K562 (cell line): ENCODE results near the gene ZFTA. TPM values are rescaled to one million over a fixed set of nuclear protein-coding genes. Genes with fewer than 3 reads are reported as not detected.

Experiments used
- ATAC-seq: fragments of 200-7000 bp; cut with Tn5 transposase; 3 replicates; pipeline ENCODE4 v1.9.1; 2020; ENCODE audit warnings: moderate library complexity
- BruUV-seq: library from RNA; stranded (reverse); fragments of 400-500 nt; replicated peaks from 2 replicates; lab custom pipeline; 2021; lab: Mats Ljungman, UMichigan
- CTCF ChIA-PET: fragments of 300-600 bp; formaldehyde crosslinking; extraction: SDS; loops from one replicate; lab custom pipeline; 2021; ENCODE audit warnings: low intra/inter-chr PET ratio; lab: Yijun Ruan, JAX
- POLR2A ChIA-PET: fragments of 300-600, 350-650 bp; sonication (Branson Sonifier 250); formaldehyde crosslinking; extraction: SDS; loops from one replicate; lab custom pipeline; 2021; ENCODE audit warnings: antibody characterized with exemption, inconsistent platforms; lab: Yijun Ruan, JAX
- DNase-seq, 4 experiments: peaks; one replicate each; pipeline versions ENCODE4 v3.0.0 to v3.0.0-alpha.2; 2011 to 2018; ENCODE audit warnings: low spot score in 3 of 4, mixed read lengths in 3 of 4; ENCODE audit errors: extremely low read depth in 1 of 4
- FAIRE-seq: peaks from 2 replicates; lab custom pipeline; 2011; peaks lifted over from hg19 to GRCh38; lab: Jason Lieb, UNC
- H2AFZ ChIP-seq: 2 replicates; pipeline ENCODE4 v1.6.0; 2011; ENCODE audit warnings: low read depth, low read length, control low read depth, inconsistent platforms
- H3K27ac ChIP-seq: fragments of 200-600 bp; 3 replicates; pipeline ENCODE4 v1.8.0; 2011; ENCODE audit warnings: low read depth, mild to moderate bottlenecking, control low read depth, inconsistent platforms, low read length, moderate library complexity, mixed read lengths; ENCODE audit errors: extremely low read depth
- H3K27me3 ChIP-seq, 2 experiments: fragments of 300-600 bp in 1 of 2; 2 replicates in 1 of 2; 3 replicates in 1 of 2; pipeline versions ENCODE4 v1.6.0 to v1.8.0; 2011; ENCODE audit warnings: inconsistent platforms in 2 of 2, low read length in 2 of 2, mild to moderate bottlenecking in 1 of 2, mixed read lengths in 1 of 2, moderate library complexity in 1 of 2; ENCODE audit not compliant: control insufficient read depth in 2 of 2, insufficient read depth in 2 of 2
- H3K36me3 ChIP-seq: fragments of 300-600 bp; 3 replicates; pipeline ENCODE4 v1.8.0; 2011; ENCODE audit warnings: mild to moderate bottlenecking, low read length, inconsistent platforms; ENCODE audit not compliant: control insufficient read depth, insufficient read depth
- H3K4me1 ChIP-seq, 2 experiments: fragments of 200-600 bp in 1 of 2; replicated peaks in 1 of 2; 2 replicates in 1 of 2; 3 replicates in 1 of 2; pipeline versions ENCODE4 v1.5.1 to v1.8.0; 2011; ENCODE audit warnings: inconsistent platforms in 2 of 2, low read length in 2 of 2, mild to moderate bottlenecking in 1 of 2, mixed read lengths in 1 of 2, moderate library complexity in 1 of 2; ENCODE audit not compliant: control insufficient read depth in 2 of 2, insufficient read depth in 2 of 2
- H3K4me2 ChIP-seq: 2 replicates; pipeline ENCODE4 v1.6.1; 2011; ENCODE audit warnings: low read length, control low read depth, inconsistent platforms, mixed read lengths; ENCODE audit not compliant: insufficient read depth
- H3K4me3 ChIP-seq: fragments of 200-600 bp; sonication (generic), shearing (Covaris generic); 2 replicates; pipeline ENCODE4 v1.5.1; 2016; ENCODE audit warnings: control low read depth, inconsistent platforms
- H3K79me2 ChIP-seq: fragments of 200-600 bp; 3 replicates; pipeline ENCODE4 v1.8.0; 2011; ENCODE audit warnings: low read length, inconsistent platforms; ENCODE audit not compliant: control insufficient read depth, insufficient read depth
- H3K9ac ChIP-seq, 2 experiments: 2 replicates each; pipeline versions ENCODE4 v1.6.0 to v1.6.1; 2011; ENCODE audit warnings: low read depth in 2 of 2, low read length in 2 of 2, control low read depth in 1 of 2, inconsistent platforms in 1 of 2, mild to moderate bottlenecking in 1 of 2, mixed read lengths in 1 of 2; ENCODE audit not compliant: insufficient read depth in 1 of 2
- H3K9me1 ChIP-seq: one replicate; pipeline ENCODE4 v1.6.0; 2011; ENCODE audit warnings: inconsistent platforms, mild to moderate bottlenecking, low read length, moderate library complexity; ENCODE audit not compliant: control insufficient read depth, insufficient read depth
- H3K9me3 ChIP-seq: replicated peaks from 2 replicates; pipeline ENCODE4 v1.5.1; 2011; ENCODE audit warnings: low read depth, low read length, inconsistent platforms; ENCODE audit not compliant: control insufficient read depth, insufficient read depth
- H4K20me1 ChIP-seq: replicated peaks from 2 replicates; pipeline ENCODE4 v1.6.1; 2011; ENCODE audit warnings: low read length, inconsistent platforms, mixed read lengths; ENCODE audit not compliant: control insufficient read depth, insufficient read depth
- ETV5 ChIP-seq: sonication (generic); formaldehyde crosslinking; IDR thresholded peaks from 2 replicates; pipeline ENCODE4 v1.4.0; 2020; ENCODE audit warnings: low read depth, mild to moderate bottlenecking, missing genetic modification reagents
- ILK ChIP-seq: fragments of 450-650 bp; IDR thresholded peaks from 2 replicates; pipeline ENCODE4 v1.6.1; 2016; ENCODE audit warnings: missing genetic modification characterization, low read depth, mild to moderate bottlenecking, missing compliant biosample characterization, moderate library complexity, borderline replicate concordance
- KAT7 ChIP-seq: sonication (generic); formaldehyde crosslinking; IDR thresholded peaks from 2 replicates; pipeline ENCODE4 v1.8.0; 2022; ENCODE audit warnings: missing genetic modification reagents, mild to moderate bottlenecking, borderline replicate concordance
- KDM5B ChIP-seq: fragments of 200-600 bp; sonication (generic); IDR thresholded peaks from 2 replicates; pipeline ENCODE4 v1.6.1; 2012; ENCODE audit warnings: low read depth, mild to moderate bottlenecking, moderate library complexity, low read length, control low read depth, inconsistent platforms; ENCODE audit not compliant: insufficient replicate concordance
- MAZ ChIP-seq, 2 experiments: fragments of 450-650 bp in 1 of 2; sonication (generic) in 1 of 2; formaldehyde crosslinking; IDR thresholded peaks in 1 of 2; conservative IDR thresholded peaks in 1 of 2; 2 replicates each; pipeline versions ENCODE4 v1.4.0 to v1.5.0; 2020; ENCODE audit warnings: mild to moderate bottlenecking in 1 of 2, missing genetic modification reagents in 1 of 2
- NKRF ChIP-seq: fragments of 450-650 bp; IDR thresholded peaks from 2 replicates; pipeline ENCODE4 v1.6.1; 2016; ENCODE audit warnings: borderline replicate concordance
- POLR2B ChIP-seq: fragments of 450-650 bp; IDR thresholded peaks from 2 replicates; pipeline ENCODE4 v1.6.1; 2018; ENCODE audit warnings: low read depth; ENCODE audit not compliant: partially characterized antibody
- SRSF3 ChIP-seq: fragments of 200-400 bp; formaldehyde crosslinking; IDR thresholded peaks from 2 replicates; pipeline ENCODE4 v1.6.1; 2016; ENCODE audit warnings: mild to moderate bottlenecking, low read length, moderate library complexity; ENCODE audit not compliant: insufficient read depth
- ZBTB1 ChIP-seq: sonication (generic); formaldehyde crosslinking; IDR thresholded peaks from 2 replicates; pipeline ENCODE4 v1.8.1; 2023; ENCODE audit warnings: missing genetic modification reagents, low read depth, mild to moderate bottlenecking, borderline replicate concordance
- ZNF436 ChIP-seq: fragments of 250-450, 450-650 bp; sonication (Bioruptor Pico); formaldehyde crosslinking; IDR thresholded peaks from 2 replicates; pipeline ENCODE4 v1.7.0; 2020; ENCODE audit warnings: mild to moderate bottlenecking
- ZNF75A ChIP-seq: fragments of 450-650 bp; formaldehyde crosslinking; IDR thresholded peaks from 2 replicates; pipeline ENCODE4 v1.4.0; 2020; ENCODE audit warnings: mild to moderate bottlenecking
- WGBS: fragments of 100-300 bp; shearing (Covaris generic); methylation state at CpG from one replicate; pipeline ENCODE4 v1.1.6; 2016; ENCODE audit warnings: low coverage, mixed read lengths; ENCODE audit not compliant: insufficient coverage; ENCODE audit errors: missing lambda C conversion rate; 5-methylcytosine and 5-hydroxymethylcytosine counted together
- in situ Hi-C: fragments of 300-500 bp; cut with MboI; formaldehyde crosslinking; loops from 4 replicates; pipeline ENCODE4 v1.15.0; 2018; ENCODE audit warnings: inconsistent platforms, mixed read lengths
- intact Hi-C: fragments of 100-400 bp; cut with micrococcal nuclease; formaldehyde crosslinking; loops from 2 replicates; pipeline ENCODE4 v1.14.2; 2022
- polyA plus RNA-seq, 8 experiments: library from polyadenylated mRNA; depleted of rRNA in 4 of 8; stranded (reverse) in 5 of 8; unstranded in 3 of 8; fragments of >200 nt; fragmentation: Nextera tagmentation in 2 of 8; fragmentation: Illumina TruSeq in 1 of 8; extraction: Ambion mirVana in 2 of 8; extraction: Trizol in 1 of 8; gene quantifications; 2 replicates each; pipeline versions ENCODE4 v1.2.1 to v1.2.3, GENCODE V29; 2011 to 2014; ENCODE audit warnings: inconsistent platforms in 1 of 8, missing spikeins in 1 of 8
- total RNA-seq, 7 experiments: library from RNA; depleted of rRNA in 6 of 7; stranded (reverse); fragments of >200 nt in 6 of 7; fragmentation: Illumina TruSeq in 2 of 7; extraction: Trizol in 2 of 7; gene quantifications; 2 replicates each; pipeline versions ENCODE4 v1.2.1 to v1.2.3, GENCODE V29; 2011 to 2021; ENCODE audit warnings: low replicate concordance in 1 of 7
- TF ChIP-seq, protein P1 (sequence below), 2 experiments: fragments of 450-650 bp; conservative IDR thresholded peaks; 2 replicates each; pipeline ENCODE4 v1.6.1; 2017; ENCODE audit warnings: mild to moderate bottlenecking in 2 of 2, moderate library complexity in 2 of 2
- TF ChIP-seq, protein P2 (sequence below): sonication (generic); formaldehyde crosslinking; IDR thresholded peaks from 2 replicates; pipeline ENCODE4 v1.8.0; 2022; ENCODE audit warnings: missing genetic modification reagents, mild to moderate bottlenecking, moderate library complexity, borderline replicate concordance

ZFTA gene
- total and polyA plus RNA-seq, 9 of the 15 experiments (the other 6 are each of a cell fraction or from before 2014, with no cell fraction given): 0.45 to 12.3 (median 2.9) TPM

DNA sequence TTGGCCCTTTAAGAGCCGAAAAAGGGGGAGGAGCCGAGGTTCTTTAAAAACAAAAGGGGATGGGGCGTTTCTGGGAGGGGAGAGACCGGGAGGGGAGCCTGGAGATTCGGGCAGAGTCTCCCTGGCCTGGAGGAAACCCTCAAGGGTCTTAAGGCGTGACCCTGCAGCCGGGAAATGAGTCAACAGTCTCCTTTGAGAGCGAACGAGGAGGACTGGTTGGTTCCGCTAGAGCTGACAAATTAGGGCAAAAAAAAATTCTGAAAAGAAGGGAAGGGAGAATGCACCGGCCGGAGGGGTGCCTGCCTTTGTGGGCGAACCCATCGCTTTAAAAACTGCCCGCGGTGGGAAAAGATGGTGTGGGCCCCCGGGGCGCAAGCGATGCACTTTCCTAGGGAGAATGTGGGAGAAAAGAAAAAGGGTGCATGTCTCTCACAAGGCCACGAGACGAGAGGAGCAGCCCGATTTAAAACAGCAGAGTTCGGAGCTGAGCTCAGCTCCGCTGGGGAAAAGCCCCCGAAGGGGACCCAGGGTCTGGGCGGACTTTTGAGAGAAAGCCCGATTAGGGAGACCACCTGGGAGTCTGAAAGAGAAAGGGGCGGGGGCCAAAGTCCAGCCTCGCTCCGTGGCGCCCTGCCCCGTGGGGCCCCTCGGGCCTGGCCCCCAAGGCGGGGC, 874 bp downstream of the ZFTA start:
- Histone ChIP-seq H3K4me2 (peak overlapping the region; percentile 72), H2AFZ (peak overlapping the region; percentile 27), H3K9ac (peak overlapping the region; percentile 61 to 95), H3K36me3 (peaks cover 20% of the 10 kb centered on the region; the same call in 1 of the 3 replicates), H3K9me1 (no peaks in the 10 kb centered on the region), H3K79me2 (peaks cover 19% of the 10 kb centered on the region), H3K27ac (peak overlapping the region; percentile 29), H4K20me1 (no peaks in the 10 kb centered on the region), H3K27me3 (no peaks in the 10 kb centered on the region), H3K4me1 (peaks cover 8 to 52% of the 10 kb centered on the region in 2 experiments), H3K4me3 (peak overlapping the region; percentile 60), H3K9me3 (no peaks in the 10 kb centered on the region)
- no peak for FAIRE-seq
- ChIA-PET POLR2A (interaction anchor here (0.7 kb wide), 2 partner anchors 178 to 1184 kb away, joined by 3 read pairs; no protein-coding TSS in a partner anchor), CTCF (interaction anchor here (0.6 to 0.9 kb wide), 5 partner anchors 11 to 148 kb away, joined by 3 to 5 read pairs (median 3); no protein-coding TSS in a partner anchor)
- in situ Hi-C loops: loop anchor here (10.0 kb wide), 1 partner anchor 377 kb away; no protein-coding TSS in a partner anchor
- intact Hi-C loops: loop anchor here (5.0 kb wide), 4 partner anchors 45 to 385 kb away; partner anchors contain the start of genes MARK2, RCOR2 and SPINDOC
- DNase-seq: peak; percentile 65 to 81 (median 76)
- WGBS: 0% methylated on average over 25 of the region's 34 CpGs
- TSS peak; percentile 64 for BruUV-seq
- ATAC-seq: peak; percentile 69
- TF ChIP-seq, protein P1, sequence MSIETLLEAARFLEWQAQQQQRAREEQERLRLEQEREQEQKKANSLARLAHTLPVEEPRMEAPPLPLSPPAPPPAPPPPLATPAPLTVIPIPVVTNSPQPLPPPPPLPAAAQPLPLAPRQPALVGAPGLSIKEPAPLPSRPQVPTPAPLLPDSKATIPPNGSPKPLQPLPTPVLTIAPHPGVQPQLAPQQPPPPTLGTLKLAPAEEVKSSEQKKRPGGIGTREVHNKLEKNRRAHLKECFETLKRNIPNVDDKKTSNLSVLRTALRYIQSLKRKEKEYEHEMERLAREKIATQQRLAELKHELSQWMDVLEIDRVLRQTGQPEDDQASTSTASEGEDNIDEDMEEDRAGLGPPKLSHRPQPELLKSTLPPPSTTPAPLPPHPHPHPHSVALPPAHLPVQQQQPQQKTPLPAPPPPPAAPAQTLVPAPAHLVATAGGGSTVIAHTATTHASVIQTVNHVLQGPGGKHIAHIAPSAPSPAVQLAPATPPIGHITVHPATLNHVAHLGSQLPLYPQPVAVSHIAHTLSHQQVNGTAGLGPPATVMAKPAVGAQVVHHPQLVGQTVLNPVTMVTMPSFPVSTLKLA (conservative IDR thresholded peaks at IDR 0.05): peak in 1 of 2 experiments; percentile 41; a peak in 1 of 4 replicates
- TF ChIP-seq KAT7 (CRISPR knock-in tag) (0 out of 2 replicates have a peak, but pooled peaks have one; percentile 51), SRSF3 (0 out of 2 replicates have a peak, but pooled peaks have one; percentile 31), POLR2B (no peak), ZNF436 (no peak), ZBTB1 (CRISPR knock-in tag) (0 out of 2 replicates have a peak, but pooled peaks have one; percentile 51), ETV5 (CRISPR knock-in tag) (no peak), ILK (no peak), KDM5B (peak; percentile 14), MAZ (CRISPR knock-in tag; conservative IDR thresholded peaks at IDR 0.05 in 1 of 2, IDR thresholded peaks at IDR 0.05 in 1 of 2) (peak in 1 of 2 experiments; percentile 39; a peak in 1 of 4 replicates), ZNF75A (CRISPR knock-in tag) (peak; percentile 71; the same call in 1 of the 2 replicates), NKRF (peak; percentile 56; the same call in 1 of the 2 replicates)
- TF ChIP-seq, protein P2, sequence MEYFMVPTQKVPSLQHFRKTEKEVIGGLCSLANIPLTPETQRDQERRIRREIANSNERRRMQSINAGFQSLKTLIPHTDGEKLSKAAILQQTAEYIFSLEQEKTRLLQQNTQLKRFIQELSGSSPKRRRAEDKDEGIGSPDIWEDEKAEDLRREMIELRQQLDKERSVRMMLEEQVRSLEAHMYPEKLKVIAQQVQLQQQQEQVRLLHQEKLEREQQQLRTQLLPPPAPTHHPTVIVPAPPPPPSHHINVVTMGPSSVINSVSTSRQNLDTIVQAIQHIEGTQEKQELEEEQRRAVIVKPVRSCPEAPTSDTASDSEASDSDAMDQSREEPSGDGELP (CRISPR knock-in tag): peak; percentile 35; the same call in 1 of the 2 replicates
